Trophoblast cell (in vitro differentiated cells and primary cell): ENCODE results near the gene NAA60.

Experiments
- DNase-seq, 2 donors: peaks; one replicate each; pipeline ENCODE4 v3.0.0-alpha.2; 2016
- H2AFZ ChIP-seq: 2 replicates; pipeline ENCODE4 v1.6.1; 2013; ENCODE audit warnings: low read length, moderate library complexity, mild to moderate bottlenecking; ENCODE audit not compliant: insufficient read depth, poor library complexity
- H2AK5ac ChIP-seq: 2 replicates; pipeline ENCODE4 v1.6.1; 2013; ENCODE audit warnings: mild to moderate bottlenecking, low read length
- H2BK120ac ChIP-seq: 2 replicates; pipeline ENCODE4 v1.6.1; 2013; ENCODE audit warnings: low read length, mild to moderate bottlenecking, moderate library complexity; ENCODE audit not compliant: insufficient read depth, poor library complexity
- H2BK12ac ChIP-seq: 2 replicates; pipeline ENCODE4 v1.6.1; 2013; ENCODE audit warnings: mild to moderate bottlenecking, low read length, moderate library complexity
- H2BK5ac ChIP-seq: 2 replicates; pipeline ENCODE4 v1.6.1; 2013; ENCODE audit warnings: low read length, low read depth, moderate library complexity, mild to moderate bottlenecking; ENCODE audit not compliant: poor library complexity
- H3K14ac ChIP-seq: 2 replicates; pipeline ENCODE4 v1.6.1; 2013; ENCODE audit warnings: mild to moderate bottlenecking, low read length
- H3K18ac ChIP-seq: 2 replicates; pipeline ENCODE4 v1.6.1; 2013; ENCODE audit warnings: mild to moderate bottlenecking, low read length
- H3K23ac ChIP-seq: 2 replicates; pipeline ENCODE4 v1.6.1; 2013; ENCODE audit warnings: low read length
- H3K27ac ChIP-seq: 2 replicates; pipeline ENCODE4 v1.5.1; 2013; ENCODE audit warnings: low read depth, mild to moderate bottlenecking, inconsistent platforms, low read length, moderate library complexity
- H3K27me3 ChIP-seq: 2 replicates; pipeline ENCODE4 v1.6.1; 2013; ENCODE audit warnings: inconsistent platforms, mild to moderate bottlenecking, low read length, moderate library complexity; ENCODE audit not compliant: insufficient read depth
- H3K36me3 ChIP-seq, 2 experiments: 1 replicate in 1 of 2; 2 replicates in 1 of 2; pipeline ENCODE4 v1.6.1; 2013; ENCODE audit warnings: low read length in 2 of 2, mild to moderate bottlenecking in 2 of 2, moderate library complexity in 1 of 2; ENCODE audit not compliant: insufficient read depth in 2 of 2, control insufficient read depth in 1 of 2
- H3K4ac ChIP-seq: 2 replicates; pipeline ENCODE4 v1.6.1; 2013; ENCODE audit warnings: low read depth, mild to moderate bottlenecking, low read length, moderate library complexity
- H3K4me1 ChIP-seq, 2 experiments: 1 replicate in 1 of 2; 2 replicates in 1 of 2; pipeline ENCODE4 v1.6.1; 2013; ENCODE audit warnings: low read length in 2 of 2, mild to moderate bottlenecking in 2 of 2, moderate library complexity in 1 of 2; ENCODE audit not compliant: insufficient read depth in 2 of 2, control insufficient read depth in 1 of 2
- H3K4me2 ChIP-seq: 2 replicates; pipeline ENCODE4 v1.6.1; 2013; ENCODE audit warnings: inconsistent platforms, mild to moderate bottlenecking, low read length, moderate library complexity
- H3K4me3 ChIP-seq: 2 replicates; pipeline ENCODE4 v1.5.1; 2013; ENCODE audit warnings: mild to moderate bottlenecking, low read depth, low read length, inconsistent platforms
- H3K79me1 ChIP-seq: one replicate; pipeline ENCODE4 v1.6.1; 2013; ENCODE audit warnings: low read length
- H3K79me2 ChIP-seq: 2 replicates; pipeline ENCODE4 v1.6.1; 2013; ENCODE audit warnings: low read length, mild to moderate bottlenecking; ENCODE audit not compliant: control insufficient read depth, insufficient read depth, poor library complexity
- H3K9ac ChIP-seq: 2 replicates; pipeline ENCODE4 v1.6.1; 2013; ENCODE audit warnings: mild to moderate bottlenecking, low read length
- H3K9me3 ChIP-seq: 2 replicates; pipeline ENCODE4 v1.6.1; 2013; ENCODE audit warnings: low read depth, mild to moderate bottlenecking, control low read depth, inconsistent platforms, low read length; ENCODE audit not compliant: insufficient read depth
- H4K12ac ChIP-seq: 2 replicates; pipeline ENCODE4 v1.6.1; 2013; ENCODE audit warnings: low read depth, mild to moderate bottlenecking, low read length, moderate library complexity
- H4K8ac ChIP-seq: 2 replicates; pipeline ENCODE4 v1.6.1; 2013; ENCODE audit warnings: low read depth, mild to moderate bottlenecking, low read length, moderate library complexity
- H4K91ac ChIP-seq: one replicate; pipeline ENCODE4 v1.6.1; 2013; ENCODE audit warnings: low read depth, mild to moderate bottlenecking, low read length, moderate library complexity
- WGBS: extraction: QIAGEN DNeasy Blood & Tissue Kit; methylation state at CpG from one replicate; pipeline ENCODE4 v1.1.7; 2013; ENCODE audit warnings: missing lambda C conversion rate; ENCODE audit not compliant: insufficient read length, insufficient coverage; ENCODE audit errors: extremely low coverage; 5-methylcytosine and 5-hydroxymethylcytosine counted together

The NAA60 gene

GRCh38 chr16:3519581-3519980 lies 76.1 kb downstream of the NAA60 start:
- Histone ChIP-seq H3K79me2 (no peaks in the 10 kb centered on the region), H2AK5ac (no peak overlapping the region), H2BK5ac (no peak overlapping the region), H3K4ac (no peak overlapping the region), H2AFZ (no peak overlapping the region), H3K36me3 (peaks cover 5 to 9% of the 10 kb centered on the region in 2 experiments), H3K27ac (no peak overlapping the region), H3K27me3 (no peaks in the 10 kb centered on the region), H3K4me1 (no peaks in the 10 kb centered on the region), H4K91ac (no peak overlapping the region), H2BK120ac (no peak overlapping the region), H2BK12ac (no peak overlapping the region), H3K23ac (no peak overlapping the region), H3K79me1 (no peaks in the 10 kb centered on the region), H3K4me3 (no peak overlapping the region), H4K12ac (no peak overlapping the region), H3K9ac (no peak overlapping the region), H4K8ac (no peak overlapping the region), H3K14ac (no peak overlapping the region), H3K18ac (no peak overlapping the region), H3K4me2 (no peak overlapping the region), H3K9me3 (no peaks in the 10 kb centered on the region)
- WGBS, result no CpG with 5 or more reads among the region's 2 CpGs
- no peak for DNase-seq

DNA sequence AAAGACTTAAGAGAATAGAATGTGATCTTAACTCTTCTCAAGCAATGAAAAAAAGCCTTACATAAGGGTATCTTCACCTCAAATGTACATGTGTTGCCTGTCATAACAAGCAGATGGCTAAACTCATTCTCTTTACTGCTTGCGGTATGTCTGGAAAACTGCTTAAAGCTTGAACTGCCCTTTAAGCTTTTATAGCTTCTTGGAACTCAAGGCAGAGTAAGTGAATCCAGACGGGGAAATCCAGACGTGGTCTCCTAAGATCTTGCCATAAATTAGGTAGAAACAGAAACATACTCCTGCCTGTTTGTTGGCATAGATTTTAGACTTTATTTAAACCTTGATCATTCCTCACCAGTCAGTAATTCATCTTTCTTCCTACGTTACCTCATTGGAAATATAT lies 76.9 kb downstream of the NAA60 start:
- Histone ChIP-seq H3K4me3 (no peak overlapping the region), H2BK5ac (no peak overlapping the region)
- no CpG with 5 or more reads among the region's 4 CpGs for WGBS

GRCh38 chr16:3520841-3521240 lies 77.4 kb downstream of the NAA60 start:
- H3K36me3 ChIP-seq, result peaks cover 5 to 9% of the 10 kb centered on the region in 2 experiments
- no peak overlapping the region for H3K4me3 ChIP-seq
- no peak for DNase-seq
- H3K9ac ChIP-seq, result no peak overlapping the region
- no peak overlapping the region for H2BK120ac ChIP-seq
- no peak overlapping the region for H3K23ac ChIP-seq
- no peaks in the 10 kb centered on the region for H3K9me3 ChIP-seq
- H3K79me1 ChIP-seq, result no peaks in the 10 kb centered on the region
- no peak overlapping the region for H4K12ac ChIP-seq
- no peaks in the 10 kb centered on the region for H3K4me1 ChIP-seq
- no peak overlapping the region for H3K14ac ChIP-seq
- no peak overlapping the region for H3K27ac ChIP-seq
- no peak overlapping the region for H3K18ac ChIP-seq
- H3K4me2 ChIP-seq, result no peak overlapping the region
- no peak overlapping the region for H4K91ac ChIP-seq
- H3K79me2 ChIP-seq, result no peaks in the 10 kb centered on the region
- no peaks in the 10 kb centered on the region for H3K27me3 ChIP-seq
- no peak overlapping the region for H2BK12ac ChIP-seq
- no peak overlapping the region for H2BK5ac ChIP-seq
- H2AFZ ChIP-seq, result no peak overlapping the region
- no peak overlapping the region for H4K8ac ChIP-seq
- H3K4ac ChIP-seq, result no peak overlapping the region
- no CpG with 5 or more reads among the region's 8 CpGs for WGBS
- no peak overlapping the region for H2AK5ac ChIP-seq

More for the DNA sequence above, 76.9 kb downstream of the NAA60 start:
- Histone ChIP-seq H2AK5ac (no peak overlapping the region), H3K4ac (no peak overlapping the region), H3K18ac (no peak overlapping the region), H3K36me3 (peaks cover 5 to 9% of the 10 kb centered on the region in 2 experiments), H3K79me1 (no peaks in the 10 kb centered on the region), H4K12ac (no peak overlapping the region), H2BK12ac (no peak overlapping the region), H3K4me2 (no peak overlapping the region), H3K4me1 (no peaks in the 10 kb centered on the region), H4K91ac (no peak overlapping the region), H3K27me3 (no peaks in the 10 kb centered on the region), H3K79me2 (no peaks in the 10 kb centered on the region), H3K14ac (no peak overlapping the region), H3K9ac (no peak overlapping the region), H3K27ac (no peak overlapping the region), H4K8ac (no peak overlapping the region), H2BK120ac (no peak overlapping the region), H2AFZ (no peak overlapping the region), H3K23ac (no peak overlapping the region), H3K9me3 (no peaks in the 10 kb centered on the region)
- no peak for DNase-seq

- Histone ChIP-seq H3K4me2 (no peak overlapping the region), H2BK120ac (no peak overlapping the region), H3K27me3 (no peaks in the 10 kb centered on the region), H3K79me1 (no peaks in the 10 kb centered on the region), H3K27ac (no peak overlapping the region), H3K36me3 (peaks cover 5 to 15% of the 10 kb centered on the region in 2 experiments), H3K9ac (no peak overlapping the region), H3K14ac (no peak overlapping the region), H4K12ac (no peak overlapping the region), H3K23ac (no peak overlapping the region), H2AFZ (no peak overlapping the region), H3K4me3 (no peak overlapping the region), H3K4me1 (no peaks in the 10 kb centered on the region), H4K8ac (no peak overlapping the region), H2BK12ac (no peak overlapping the region), H2BK5ac (no peak overlapping the region), H3K9me3 (peaks cover under 1% of the 10 kb centered on the region), H3K4ac (no peak overlapping the region), H2AK5ac (no peak overlapping the region), H3K79me2 (no peaks in the 10 kb centered on the region), H4K91ac (no peak overlapping the region), H3K18ac (no peak overlapping the region)
- no peak for DNase-seq
- no CpG with 5 or more reads among the region's 3 CpGs for WGBS
These were observed 79.8 kb downstream of the NAA60 start for GRCh38 chr16:3523281-3523680.
